ENCODE results near the gene RASSF3.

RASSF3 gene

DNA sequence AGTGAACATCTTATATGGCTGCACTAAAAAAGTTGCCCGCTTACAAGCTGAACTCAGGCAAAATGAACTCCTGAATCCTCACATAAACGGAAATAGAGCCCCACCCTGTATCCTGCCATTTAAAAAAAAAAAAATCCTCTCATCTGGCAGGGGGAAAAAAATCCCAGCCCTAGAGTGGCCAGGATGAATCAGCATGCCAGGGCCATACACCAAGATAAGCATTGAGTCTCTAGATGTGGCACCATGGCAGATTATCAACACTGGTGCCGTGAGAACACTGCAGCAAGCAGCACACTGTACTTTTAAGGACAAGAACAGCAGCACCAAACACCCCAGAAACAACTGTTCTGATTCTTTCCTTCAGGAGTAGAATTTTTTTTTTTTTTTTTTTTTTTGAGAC lies 65.5 kb downstream of the RASSF3 start:
- peaks cover 69% of the 10 kb centered on the region for H3K4me1 ChIP-seq (ENCODE audit: insufficient read depth, low read length)
- H3K36me3 ChIP-seq (ENCODE audit: insufficient read depth, low read length), result no peaks in the 10 kb centered on the region
- H3K27me3 ChIP-seq (ENCODE audit: control insufficient read depth in 1 of 2, insufficient read depth in 2 of 2, low read length in 2 of 2), result no peaks in the 10 kb centered on the region
- no peak overlapping the region for H3K4me3 ChIP-seq (ENCODE audit: low read depth in 1 of 2, low read length in 2 of 2)
- H3K9ac ChIP-seq (ENCODE audit: low read length), result no peak overlapping the region
- peak overlapping the region; percentile 70 for H3K27ac ChIP-seq (ENCODE audit: low read depth, low read length)
- no peaks in the 10 kb centered on the region for H3K9me3 ChIP-seq (ENCODE audit: low read length)

DNA sequence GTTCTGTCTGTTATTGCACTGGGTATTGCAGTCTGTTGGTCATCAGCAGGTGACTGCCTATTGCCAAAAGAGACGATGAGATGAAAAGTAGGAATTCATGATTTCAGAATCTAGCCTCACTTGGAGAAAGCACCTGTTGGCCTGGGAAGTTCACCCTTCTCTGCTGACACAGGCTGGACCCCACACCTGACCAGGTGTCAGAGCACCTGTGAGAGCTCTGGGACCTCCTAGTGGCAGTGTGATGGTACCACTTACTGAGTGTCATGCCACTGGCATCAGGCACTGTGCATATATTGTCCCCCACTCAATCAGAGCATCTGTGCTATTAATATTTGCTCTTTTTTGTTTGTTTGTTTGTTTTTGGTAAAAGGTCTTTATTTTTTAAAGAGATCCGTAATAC lies 68.0 kb downstream of the RASSF3 start:
- no peak overlapping the region for H3K9ac ChIP-seq (ENCODE audit: low read length)
- H3K27ac ChIP-seq (ENCODE audit: low read depth, low read length), result peak overlapping the region; percentile 7
- H3K9me3 ChIP-seq (ENCODE audit: low read length), result no peaks in the 10 kb centered on the region
- no peaks in the 10 kb centered on the region for H3K36me3 ChIP-seq (ENCODE audit: insufficient read depth, low read length)
- peaks cover 70% of the 10 kb centered on the region for H3K4me1 ChIP-seq (ENCODE audit: insufficient read depth, low read length)
- no peak overlapping the region for H3K4me3 ChIP-seq (ENCODE audit: low read depth in 1 of 2, low read length in 2 of 2)
- no peaks in the 10 kb centered on the region for H3K27me3 ChIP-seq (ENCODE audit: control insufficient read depth in 1 of 2, insufficient read depth in 2 of 2, low read length in 2 of 2)

GRCh38 chr12:64678835-64679234 lies 68.5 kb downstream of the RASSF3 start:
- Histone ChIP-seq H3K4me3 (ENCODE audit: low read depth in 1 of 2, low read length in 2 of 2) (no peak overlapping the region), H3K27ac (ENCODE audit: low read depth, low read length) (no peak overlapping the region), H3K9ac (ENCODE audit: low read length) (no peak overlapping the region), H3K4me1 (ENCODE audit: insufficient read depth, low read length) (peaks cover 70% of the 10 kb centered on the region), H3K36me3 (ENCODE audit: insufficient read depth, low read length) (no peaks in the 10 kb centered on the region), H3K27me3 (ENCODE audit: control insufficient read depth in 1 of 2, insufficient read depth in 2 of 2, low read length in 2 of 2) (no peaks in the 10 kb centered on the region), H3K9me3 (ENCODE audit: low read length) (no peaks in the 10 kb centered on the region)

- H3K4me3 ChIP-seq (ENCODE audit: low read depth in 1 of 2, low read length in 2 of 2), result peak overlapping the region in 1 of 2 donors; percentile 5
- peak overlapping the region; percentile 91 for H3K27ac ChIP-seq (ENCODE audit: low read depth, low read length)
- no peaks in the 10 kb centered on the region for H3K9me3 ChIP-seq (ENCODE audit: low read length)
- H3K36me3 ChIP-seq (ENCODE audit: insufficient read depth, low read length), result no peaks in the 10 kb centered on the region
- peaks cover 68% of the 10 kb centered on the region for H3K4me1 ChIP-seq (ENCODE audit: insufficient read depth, low read length)
- H3K9ac ChIP-seq (ENCODE audit: low read length), result peak overlapping the region; percentile 2
- no peaks in the 10 kb centered on the region for H3K27me3 ChIP-seq (ENCODE audit: control insufficient read depth in 1 of 2, insufficient read depth in 2 of 2, low read length in 2 of 2)
Measured at GRCh38 chr12:64679487-64680001, 69.2 kb downstream of the RASSF3 start.

DNA sequence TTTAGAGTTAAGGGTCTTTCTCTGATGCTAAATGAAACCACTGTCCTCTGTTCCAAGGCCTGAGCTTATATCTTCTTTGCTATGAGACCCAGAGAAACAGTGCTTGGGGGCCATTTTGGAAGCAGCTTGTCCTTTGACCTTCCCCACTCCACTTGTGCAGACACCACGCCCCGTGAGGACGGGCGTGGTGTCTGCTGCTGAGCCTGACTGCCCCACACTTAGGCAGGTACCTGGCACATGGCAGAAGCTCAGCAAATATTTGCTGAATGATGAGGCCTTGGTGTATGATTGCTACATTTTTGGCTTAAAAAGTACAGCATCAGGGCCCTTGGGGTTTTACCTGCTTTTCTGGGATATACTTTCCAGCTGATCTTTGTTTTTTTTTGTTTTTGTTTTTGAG lies 69.9 kb downstream of the RASSF3 start:
- H3K9ac ChIP-seq (ENCODE audit: low read length), result peak overlapping the region; percentile 2

DNA sequence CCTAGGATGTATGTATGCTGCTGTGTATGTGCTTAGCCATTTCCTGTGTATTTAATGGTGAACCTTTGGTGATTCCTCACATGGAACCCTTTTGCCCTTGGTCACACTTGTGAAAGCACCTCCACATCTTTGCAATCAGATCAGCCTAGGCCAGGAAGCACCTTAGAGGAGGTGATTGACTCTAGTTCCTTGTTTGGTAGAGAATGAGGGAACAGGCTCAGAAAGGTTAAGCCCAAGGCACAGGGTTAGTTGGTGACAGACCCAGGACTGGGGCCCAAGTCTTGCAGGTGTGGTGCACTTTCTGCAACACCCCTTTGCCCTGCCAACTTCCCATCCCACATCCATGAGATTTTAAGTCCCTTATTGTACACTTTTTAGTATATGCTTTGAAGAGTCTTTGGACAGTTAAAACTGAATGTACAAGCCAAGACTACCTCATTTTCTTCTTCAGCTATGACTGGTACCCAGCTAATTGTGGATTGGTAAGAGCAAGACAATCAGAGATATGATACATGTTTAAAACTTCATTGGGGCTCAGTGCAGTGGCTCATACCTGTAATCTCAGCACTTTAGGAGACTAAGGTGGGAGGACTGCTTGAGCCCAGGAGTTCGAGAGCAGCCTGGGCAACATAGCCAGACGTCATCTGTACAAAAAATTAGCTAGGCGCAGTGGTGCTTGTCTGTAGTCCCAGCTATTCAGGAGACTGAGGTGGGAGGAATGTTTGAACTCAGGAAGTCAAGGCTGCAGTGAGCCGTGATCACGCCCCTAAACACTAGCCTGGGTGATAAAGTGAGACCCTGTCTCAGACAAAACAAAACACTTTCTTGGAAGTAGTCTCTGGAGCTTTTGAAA lies 71.1 kb downstream of the RASSF3 start:
- Histone ChIP-seq H3K9me3 (ENCODE audit: low read length) (no peaks in the 10 kb centered on the region), H3K4me1 (ENCODE audit: insufficient read depth, low read length) (peaks cover 67% of the 10 kb centered on the region), H3K9ac (ENCODE audit: low read length) (no peak overlapping the region), H3K36me3 (ENCODE audit: insufficient read depth, low read length) (peaks cover 7% of the 10 kb centered on the region), H3K27ac (ENCODE audit: low read depth, low read length) (peak overlapping the region; percentile 48), H3K27me3 (ENCODE audit: control insufficient read depth in 1 of 2, insufficient read depth in 2 of 2, low read length in 2 of 2) (no peaks in the 10 kb centered on the region), H3K4me3 (ENCODE audit: low read depth in 1 of 2, low read length in 2 of 2) (no peak overlapping the region)

More for the DNA sequence above, 69.9 kb downstream of the RASSF3 start:
- H3K4me3 ChIP-seq (ENCODE audit: low read depth in 1 of 2, low read length in 2 of 2), result peak overlapping the region in 1 of 2 donors; percentile 5
- peak overlapping the region; percentile 91 for H3K27ac ChIP-seq (ENCODE audit: low read depth, low read length)
- no peaks in the 10 kb centered on the region for H3K27me3 ChIP-seq (ENCODE audit: control insufficient read depth in 1 of 2, insufficient read depth in 2 of 2, low read length in 2 of 2)
- H3K4me1 ChIP-seq (ENCODE audit: insufficient read depth, low read length), result peaks cover 67% of the 10 kb centered on the region
- H3K9me3 ChIP-seq (ENCODE audit: low read length), result no peaks in the 10 kb centered on the region
- peaks cover 2% of the 10 kb centered on the region for H3K36me3 ChIP-seq (ENCODE audit: insufficient read depth, low read length)

GRCh38 chr12:64682572-64683277 lies 72.4 kb downstream of the RASSF3 start:
- no peaks in the 10 kb centered on the region for H3K9me3 ChIP-seq (ENCODE audit: low read length)
- no peaks in the 10 kb centered on the region for H3K27me3 ChIP-seq (ENCODE audit: control insufficient read depth in 1 of 2, insufficient read depth in 2 of 2, low read length in 2 of 2)
- H3K36me3 ChIP-seq (ENCODE audit: insufficient read depth, low read length), result peaks cover 7% of the 10 kb centered on the region
- no peak overlapping the region for H3K9ac ChIP-seq (ENCODE audit: low read length)
- no peak overlapping the region for H3K4me3 ChIP-seq (ENCODE audit: low read depth in 1 of 2, low read length in 2 of 2)
- peaks cover 68% of the 10 kb centered on the region for H3K4me1 ChIP-seq (ENCODE audit: insufficient read depth, low read length)
- peak overlapping the region; percentile 79 for H3K27ac ChIP-seq (ENCODE audit: low read depth, low read length)

DNA sequence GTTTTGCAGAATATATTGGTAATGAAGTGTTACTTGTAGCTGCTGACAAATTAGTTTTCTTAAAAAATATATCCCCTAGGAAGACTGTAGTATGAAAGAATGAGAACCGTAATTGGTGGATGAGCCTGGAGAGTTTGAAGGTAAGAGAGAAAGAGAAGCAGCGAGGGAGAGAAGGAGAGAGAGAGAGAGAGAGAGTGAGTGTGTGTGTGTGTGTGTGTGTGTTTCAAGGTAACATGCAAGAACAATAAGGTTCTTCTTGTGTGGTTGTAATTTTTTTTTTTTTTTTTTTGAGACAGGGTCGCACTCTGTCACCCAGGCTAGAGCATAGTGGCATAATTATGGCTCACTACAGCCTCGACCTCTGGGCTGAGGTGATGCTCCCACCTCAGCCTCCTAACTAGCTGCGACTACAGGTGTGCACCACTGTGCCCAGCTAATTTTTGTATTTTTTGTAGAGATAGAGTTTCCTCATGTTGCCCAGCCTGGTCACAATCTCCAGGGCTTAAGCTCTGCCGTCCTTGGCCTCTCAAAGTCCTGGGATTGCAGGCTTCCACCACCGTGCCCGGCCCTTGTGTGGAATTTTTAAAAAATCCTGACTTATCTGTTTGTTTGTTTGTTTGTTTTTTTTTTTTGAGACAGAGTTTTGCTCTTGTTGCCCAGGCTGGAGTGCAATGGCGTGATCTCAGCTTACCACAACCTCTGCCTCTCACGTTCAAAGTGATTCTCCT lies 73.7 kb downstream of the RASSF3 start:
- Histone ChIP-seq H3K9me3 (ENCODE audit: low read length) (no peaks in the 10 kb centered on the region), H3K4me1 (ENCODE audit: insufficient read depth, low read length) (peaks cover 76% of the 10 kb centered on the region), H3K36me3 (ENCODE audit: insufficient read depth, low read length) (peaks cover 13% of the 10 kb centered on the region), H3K27ac (ENCODE audit: low read depth, low read length) (no peak overlapping the region), H3K27me3 (ENCODE audit: control insufficient read depth in 1 of 2, insufficient read depth in 2 of 2, low read length in 2 of 2) (no peaks in the 10 kb centered on the region), H3K4me3 (ENCODE audit: low read depth in 1 of 2, low read length in 2 of 2) (no peak overlapping the region), H3K9ac (ENCODE audit: low read length) (no peak overlapping the region)

DNA sequence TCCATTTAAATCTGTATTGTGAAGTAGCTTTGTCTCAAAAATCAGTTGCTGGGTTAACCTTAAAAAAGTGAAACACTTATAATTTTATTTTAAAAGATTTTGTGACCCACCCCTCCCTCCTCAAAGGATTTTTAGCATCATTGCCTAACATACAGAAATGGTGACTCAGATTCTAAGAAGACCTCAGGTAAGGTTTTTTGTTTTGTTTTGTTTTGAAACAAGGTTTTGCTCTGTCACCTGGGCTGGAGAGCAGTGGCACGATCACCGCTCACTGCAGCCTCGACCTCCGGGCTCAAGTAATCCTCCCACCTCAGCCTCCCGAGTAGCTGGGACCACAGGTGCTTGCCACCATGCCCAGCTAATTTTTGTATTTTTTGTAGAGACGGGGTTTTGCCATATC lies 74.8 kb downstream of the RASSF3 start:
- Histone ChIP-seq H3K4me3 (ENCODE audit: low read depth in 1 of 2, low read length in 2 of 2) (no peak overlapping the region), H3K27me3 (ENCODE audit: control insufficient read depth in 1 of 2, insufficient read depth in 2 of 2, low read length in 2 of 2) (no peaks in the 10 kb centered on the region), H3K4me1 (ENCODE audit: insufficient read depth, low read length) (peaks cover 73% of the 10 kb centered on the region), H3K27ac (ENCODE audit: low read depth, low read length) (no peak overlapping the region), H3K36me3 (ENCODE audit: insufficient read depth, low read length) (peaks cover 18% of the 10 kb centered on the region), H3K9ac (ENCODE audit: low read length) (no peak overlapping the region), H3K9me3 (ENCODE audit: low read length) (no peaks in the 10 kb centered on the region)

GRCh38 chr12:64685605-64686004 lies 75.3 kb downstream of the RASSF3 start:
- Histone ChIP-seq H3K27ac (ENCODE audit: low read depth, low read length) (no peak overlapping the region), H3K9ac (ENCODE audit: low read length) (no peak overlapping the region), H3K36me3 (ENCODE audit: insufficient read depth, low read length) (peaks cover 18% of the 10 kb centered on the region), H3K4me1 (ENCODE audit: insufficient read depth, low read length) (peaks cover 69% of the 10 kb centered on the region), H3K4me3 (ENCODE audit: low read depth in 1 of 2, low read length in 2 of 2) (no peak overlapping the region), H3K27me3 (ENCODE audit: control insufficient read depth in 1 of 2, insufficient read depth in 2 of 2, low read length in 2 of 2) (no peaks in the 10 kb centered on the region), H3K9me3 (ENCODE audit: low read length) (no peaks in the 10 kb centered on the region)

GRCh38 chr12:64687816-64688215 lies 77.5 kb downstream of the RASSF3 start:
- Histone ChIP-seq H3K4me3 (ENCODE audit: low read depth in 1 of 2, low read length in 2 of 2) (no peak overlapping the region), H3K9me3 (ENCODE audit: low read length) (no peaks in the 10 kb centered on the region), H3K9ac (ENCODE audit: low read length) (no peak overlapping the region), H3K27ac (ENCODE audit: low read depth, low read length) (peak overlapping the region; percentile 45), H3K4me1 (ENCODE audit: insufficient read depth, low read length) (peaks cover 65% of the 10 kb centered on the region), H3K27me3 (ENCODE audit: control insufficient read depth in 1 of 2, insufficient read depth in 2 of 2, low read length in 2 of 2) (no peaks in the 10 kb centered on the region), H3K36me3 (ENCODE audit: insufficient read depth, low read length) (peaks cover 23% of the 10 kb centered on the region)
